ENCODE results near the gene SEL1L. TPM values are rescaled to one million over a fixed set of nuclear protein-coding genes. Genes with fewer than 3 reads are reported as not detected.

Gene SEL1L
- polyA plus RNA-seq, 3 donors: 14.4 to 48.4 (median 42.5) TPM

GRCh38 chr14:81459912-81460311 lies 73.7 kb downstream of the SEL1L start:
- Histone ChIP-seq H3K27ac (ENCODE audit: low read depth in 1 of 2, low read length in 2 of 2) (no peak overlapping the region), H3K27me3 (ENCODE audit: control insufficient read depth in 2 of 2, insufficient read depth in 2 of 2, low read length in 2 of 2) (no peaks in the 10 kb centered on the region), H3K4me1 (ENCODE audit: control insufficient read depth in 1 of 2, insufficient read depth in 2 of 2, low read length in 2 of 2) (peaks cover 0 to 2% of the 10 kb centered on the region in 2 donors), H3K79me2 (ENCODE audit: insufficient read depth, low read length) (no peaks in the 10 kb centered on the region), H4K20me1 (ENCODE audit: insufficient read depth, low read length) (no peaks in the 10 kb centered on the region), H2AFZ (ENCODE audit: insufficient read depth, low read depth, low read length, poor library complexity, severe bottlenecking) (peak overlapping the region; percentile 41), H3K9ac (ENCODE audit: insufficient read depth, low read length, poor library complexity, severe bottlenecking) (no peak overlapping the region), H3K4me3 (replicated peaks in 1 of 3; ENCODE audit: low read depth in 2 of 3, low read length in 3 of 3) (no peak overlapping the region), H3K4me2 (replicated peaks; ENCODE audit: extremely low read depth, low read length, poor library complexity, severe bottlenecking) (no peak overlapping the region), H3K36me3 (replicated peaks in 1 of 2; ENCODE audit: control insufficient read depth in 1 of 2, insufficient read depth in 2 of 2, low read length in 2 of 2) (no peaks in the 10 kb centered on the region), H3K9me3 (replicated peaks in 1 of 2; ENCODE audit: control insufficient read depth in 1 of 2, insufficient read depth in 1 of 2, low read length in 2 of 2) (no peaks in the 10 kb centered on the region)
- Mint-ChIP-seq H3K4me3 (no peak overlapping the region), H3K9me3 (no peaks in the 10 kb centered on the region), H3K36me3 (no peaks in the 10 kb centered on the region), H3K4me1 (peaks cover 8% of the 10 kb centered on the region), H3K27ac (peak overlapping the region in 1 of 7 donors; percentile 63), H3K27me3 (ENCODE audit: low read depth in 3 of 3) (peaks cover 0 to 4% (median 2%) of the 10 kb centered on the region in 3 donors)
- intact Hi-C loops (cut with micrococcal nuclease): loop anchor here in 1 of 2 donors (5.0 kb wide), 1 partner anchor 193 kb away; no protein-coding TSS in a partner anchor
- no peak for DNase-seq
- no peak for TF ChIP-seq CTCF (IDR thresholded peaks at IDR 0.05)
- no CpG with 5 or more reads among the region's 4 CpGs for WGBS (ENCODE audit: insufficient coverage)

- no peaks in the 10 kb centered on the region for H3K27me3 ChIP-seq (ENCODE audit: control insufficient read depth in 2 of 2, insufficient read depth in 2 of 2, low read length in 2 of 2)
- peaks cover 2 to 4% (median 4%) of the 10 kb centered on the region in 3 donors for H3K27me3 Mint-ChIP-seq (ENCODE audit: low read depth in 3 of 3)
- H3K9me3 Mint-ChIP-seq: no peaks in the 10 kb centered on the region
- no peak overlapping the region for H3K9ac ChIP-seq (ENCODE audit: insufficient read depth, low read length, poor library complexity, severe bottlenecking)
- H3K4me1 Mint-ChIP-seq: peaks cover 5% of the 10 kb centered on the region
- no peak overlapping the region for H3K4me2 ChIP-seq (replicated peaks; ENCODE audit: extremely low read depth, low read length, poor library complexity, severe bottlenecking)
- no peak for DNase-seq
- H3K79me2 ChIP-seq (ENCODE audit: insufficient read depth, low read length): no peaks in the 10 kb centered on the region
- 93% methylated on average over 5 of the region's 8 CpGs for WGBS (ENCODE audit: insufficient coverage)
- no peaks in the 10 kb centered on the region for H4K20me1 ChIP-seq (ENCODE audit: insufficient read depth, low read length)
- H3K27ac ChIP-seq (ENCODE audit: low read depth in 1 of 2, low read length in 2 of 2): no peak overlapping the region
- H3K27ac Mint-ChIP-seq: no peak overlapping the region
- TF ChIP-seq CTCF (IDR thresholded peaks at IDR 0.05): no peak
- H3K36me3 ChIP-seq (replicated peaks in 1 of 2; ENCODE audit: control insufficient read depth in 1 of 2, insufficient read depth in 2 of 2, low read length in 2 of 2): no peaks in the 10 kb centered on the region
- H3K36me3 Mint-ChIP-seq: no peaks in the 10 kb centered on the region
- no peak overlapping the region for H2AFZ ChIP-seq (ENCODE audit: insufficient read depth, low read depth, low read length, poor library complexity, severe bottlenecking)
- H3K4me1 ChIP-seq (ENCODE audit: control insufficient read depth in 1 of 2, insufficient read depth in 2 of 2, low read length in 2 of 2): no peaks in the 10 kb centered on the region
- intact Hi-C loops (cut with micrococcal nuclease): no loop called here
- no peaks in the 10 kb centered on the region for H3K9me3 ChIP-seq (replicated peaks in 1 of 2; ENCODE audit: control insufficient read depth in 1 of 2, insufficient read depth in 1 of 2, low read length in 2 of 2)
- no peak overlapping the region for H3K4me3 Mint-ChIP-seq
- no peak overlapping the region for H3K4me3 ChIP-seq (replicated peaks in 1 of 3; ENCODE audit: low read depth in 2 of 3, low read length in 3 of 3)
These were observed 75.3 kb downstream of the SEL1L start for GRCh38 chr14:81458352-81458751.

All from CD14-positive monocyte (primary cell).